T-helper 1 cell (primary cell): Measurements from ENCODE around the gene CXCL16.

Experiments
- DNase-seq, 5 donors: peaks; one replicate each; pipeline ENCODE4 v3.0.0-alpha.2; 2012 to 2020

Gene CXCL16

GRCh38 chr17:4750606-4751005, 10.9 kb upstream of the CXCL16 start:
- no peak for DNase-seq

GRCh38 chr17:4748686-4749085, 9.0 kb upstream of the CXCL16 start:
- DNase-seq = no peak

GRCh38 chr17:4747847-4748246, 8.1 kb upstream of the CXCL16 start:
- peak in 1 of 5 donors; percentile 70 for DNase-seq

GRCh38 chr17:4744999-4745969, 5.6 kb upstream of the CXCL16 start:
- DNase-seq = no peak

GRCh38 chr17:4743898-4744297, 4.2 kb upstream of the CXCL16 start:
- no peak for DNase-seq

- no peak for DNase-seq
Observed at GRCh38 chr17:4743216-4743615, 3.5 kb upstream of the CXCL16 start.

- no peak for DNase-seq
Observed at GRCh38 chr17:4742629-4743028, 2.9 kb upstream of the CXCL16 start.

GRCh38 chr17:4742133-4742532, 2.4 kb upstream of the CXCL16 start:
- no peak for DNase-seq

GRCh38 chr17:4741544-4741943, 1.8 kb upstream of the CXCL16 start:
- no peak for DNase-seq

GRCh38 chr17:4740584-4740983, 856 bp upstream of the CXCL16 start:
- no peak for DNase-seq

GRCh38 chr17:4740025-4740351, 260 bp upstream of the CXCL16 start:
- no peak for DNase-seq

GRCh38 chr17:4738136-4739121, 1.3 kb downstream of the CXCL16 start:
- DNase-seq = peak in 2 of 5 donors; percentile 10 to 17

- no peak for DNase-seq
Observed at GRCh38 chr17:4735876-4736651, 3.7 kb downstream of the CXCL16 start.

GRCh38 chr17:4734857-4735475, 4.8 kb downstream of the CXCL16 start:
- DNase-seq = no peak

GRCh38 chr17:4733073-4733531, 6.6 kb downstream of the CXCL16 start:
- no peak for DNase-seq

- peak in 1 of 5 donors; percentile 85 for DNase-seq
Observed at GRCh38 chr17:4728124-4728523, 11.6 kb downstream of the CXCL16 start.

GRCh38 chr17:4725646-4726310, 13.9 kb downstream of the CXCL16 start:
- no peak for DNase-seq

GRCh38 chr17:4724650-4725049, 15.1 kb downstream of the CXCL16 start:
- DNase-seq = no peak

GRCh38 chr17:4722678-4723240, 17.0 kb downstream of the CXCL16 start:
- no peak for DNase-seq

- peak in 1 of 5 donors; percentile 10 for DNase-seq
Observed at GRCh38 chr17:4721203-4722135, 18.3 kb downstream of the CXCL16 start.
